Keratinocyte (primary cell): ENCODE measurements around the gene PHF14. TPM values are rescaled to one million over a fixed set of nuclear protein-coding genes. Genes with fewer than 3 reads are reported as not detected.

Experiments used
- DNase-seq: peaks from one replicate; pipeline ENCODE4 v3.0.0-alpha.2; 2011; ENCODE audit warnings: low read depth, missing footprints, low spot score
- FAIRE-seq: peaks from 2 replicates; lab custom pipeline; 2011; peaks lifted over from hg19 to GRCh38; lab: Jason Lieb, UNC
- H2AFZ ChIP-seq: 2 replicates; pipeline ENCODE4 v1.6.0; 2012; ENCODE audit warnings: low read length, control low read depth, inconsistent platforms; ENCODE audit not compliant: control insufficient read depth
- H3K27ac ChIP-seq: 2 replicates; pipeline ENCODE4 v1.5.1; 2011; ENCODE audit warnings: low read length; ENCODE audit not compliant: control insufficient read depth, insufficient read depth
- H3K27me3 ChIP-seq: 3 replicates; pipeline ENCODE4 v1.6.0; 2011; ENCODE audit warnings: low read length; ENCODE audit not compliant: control insufficient read depth, insufficient read depth; ENCODE audit errors: extremely low read depth
- H3K36me3 ChIP-seq, 2 experiments: 2 replicates in 1 of 2; 3 replicates in 1 of 2; pipeline ENCODE4 v1.5.1; 2011; ENCODE audit warnings: low read length in 2 of 2, mild to moderate bottlenecking in 1 of 2; ENCODE audit not compliant: control insufficient read depth in 2 of 2, insufficient read depth in 2 of 2; ENCODE audit errors: extremely low read depth in 1 of 2
- H3K4me1 ChIP-seq: 3 replicates; pipeline ENCODE4 v1.5.1; 2011; ENCODE audit warnings: low read length; ENCODE audit not compliant: control insufficient read depth, insufficient read depth; ENCODE audit errors: extremely low read depth
- H3K4me2 ChIP-seq: 3 replicates; pipeline ENCODE4 v1.6.0; 2011; ENCODE audit warnings: low read depth, low read length; ENCODE audit not compliant: control insufficient read depth, insufficient read depth; ENCODE audit errors: extremely low read depth
- H3K4me3 ChIP-seq, 3 experiments: fragments of 200-600 bp in 1 of 3; sonication (generic) in 1 of 3; 2 replicates in 2 of 3; 3 replicates in 1 of 3; pipeline ENCODE4 v1.5.1; 2011 to 2016; ENCODE audit warnings: low read length in 3 of 3, mild to moderate bottlenecking in 3 of 3, control low read depth in 2 of 3, inconsistent platforms in 1 of 3, low read depth in 1 of 3, mixed read lengths in 1 of 3, mixed run types in 1 of 3, moderate library complexity in 1 of 3; ENCODE audit not compliant: control insufficient read depth in 2 of 3, insufficient read depth in 2 of 3; ENCODE audit errors: extremely low read depth in 1 of 3
- H3K79me2 ChIP-seq: 2 replicates; pipeline ENCODE4 v1.6.0; 2012; ENCODE audit warnings: low read length; ENCODE audit not compliant: control insufficient read depth, insufficient read depth
- H3K9ac ChIP-seq: 3 replicates; pipeline ENCODE4 v1.6.0; 2011; ENCODE audit warnings: low read length; ENCODE audit not compliant: control insufficient read depth, insufficient read depth; ENCODE audit errors: extremely low read depth
- H3K9me1 ChIP-seq: 3 replicates; pipeline ENCODE4 v1.6.0; 2011; ENCODE audit warnings: low read length; ENCODE audit not compliant: control insufficient read depth, insufficient read depth; ENCODE audit errors: extremely low read depth
- H3K9me3 ChIP-seq: 2 replicates; pipeline ENCODE4 v1.5.1; 2012; ENCODE audit warnings: low read depth, low read length; ENCODE audit not compliant: control insufficient read depth
- H4K20me1 ChIP-seq: 3 replicates; pipeline ENCODE4 v1.6.0; 2011; ENCODE audit warnings: low read length; ENCODE audit not compliant: control insufficient read depth, insufficient read depth; ENCODE audit errors: extremely low read depth
- EZH2 ChIP-seq: IDR thresholded peaks from one replicate; pipeline ENCODE4 v1.6.1; 2012; ENCODE audit warnings: inconsistent platforms, mild to moderate bottlenecking, low read length, moderate library complexity
- dilution Hi-C: fragments of 300-500 bp; cut with MboI; formaldehyde crosslinking; loops from one replicate; pipeline ENCODE4 v1.7.0; 2020; ENCODE audit warnings: low sequenced_read_pairs; ENCODE audit not compliant: extremely low pct_ligation_motif_present
- polyA plus RNA-seq, 5 experiments: library from polyadenylated mRNA; depleted of rRNA in 3 of 5; stranded (reverse) in 3 of 5; stranded (forward) in 1 of 5; unstranded in 1 of 5; fragments of >200 nt; gene quantifications; 1 replicate in 1 of 5; 2 replicates in 3 of 5; 3 replicates in 1 of 5; pipeline versions ENCODE4 v1.2.1 to v1.2.3, GENCODE V29; 2011 to 2012; ENCODE audit warnings: missing spikeins in 2 of 5, low read depth in 1 of 5, low replicate concordance in 1 of 5
- TF ChIP-seq, protein P1 (sequence below), 3 experiments: IDR thresholded peaks in 1 of 3; conservative IDR thresholded peaks in 1 of 3; optimal IDR thresholded peaks in 1 of 3; 2 replicates in 2 of 3; 3 replicates in 1 of 3; pipeline versions ENCODE3 to v1.5.1; 2011; ENCODE audit warnings: low read length in 3 of 3, mild to moderate bottlenecking in 3 of 3, moderate library complexity in 2 of 3, control low read depth in 1 of 3, inconsistent platforms in 1 of 3; ENCODE audit not compliant: insufficient read depth in 2 of 3; ENCODE audit errors: extremely low read depth in 1 of 3

PHF14 gene
- polyA plus RNA-seq, 1 donor (not counting 4 experiments of a cell fraction or from before 2014, with no cell fraction given) = 16.9 TPM

DNA sequence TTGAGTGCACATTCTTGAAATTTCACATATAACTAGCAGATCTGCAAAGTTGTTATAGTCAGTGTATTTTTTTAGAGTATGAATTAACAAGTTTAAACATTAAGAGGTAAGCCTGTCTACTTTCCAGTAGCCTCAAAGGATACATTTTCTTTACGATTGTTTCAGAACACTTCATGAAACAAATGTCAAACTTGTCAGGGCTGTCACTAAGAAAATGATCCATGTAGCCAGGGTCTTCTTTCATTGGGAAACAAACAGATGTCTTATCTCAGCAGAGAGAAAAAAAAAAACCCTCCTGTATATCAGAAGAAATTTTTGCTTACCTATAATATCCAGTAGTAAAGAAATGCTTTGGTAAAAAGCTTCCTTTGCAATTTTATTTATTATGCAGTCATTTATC is 192.4 kb downstream of the PHF14 start:
- TF ChIP-seq, protein P1, sequence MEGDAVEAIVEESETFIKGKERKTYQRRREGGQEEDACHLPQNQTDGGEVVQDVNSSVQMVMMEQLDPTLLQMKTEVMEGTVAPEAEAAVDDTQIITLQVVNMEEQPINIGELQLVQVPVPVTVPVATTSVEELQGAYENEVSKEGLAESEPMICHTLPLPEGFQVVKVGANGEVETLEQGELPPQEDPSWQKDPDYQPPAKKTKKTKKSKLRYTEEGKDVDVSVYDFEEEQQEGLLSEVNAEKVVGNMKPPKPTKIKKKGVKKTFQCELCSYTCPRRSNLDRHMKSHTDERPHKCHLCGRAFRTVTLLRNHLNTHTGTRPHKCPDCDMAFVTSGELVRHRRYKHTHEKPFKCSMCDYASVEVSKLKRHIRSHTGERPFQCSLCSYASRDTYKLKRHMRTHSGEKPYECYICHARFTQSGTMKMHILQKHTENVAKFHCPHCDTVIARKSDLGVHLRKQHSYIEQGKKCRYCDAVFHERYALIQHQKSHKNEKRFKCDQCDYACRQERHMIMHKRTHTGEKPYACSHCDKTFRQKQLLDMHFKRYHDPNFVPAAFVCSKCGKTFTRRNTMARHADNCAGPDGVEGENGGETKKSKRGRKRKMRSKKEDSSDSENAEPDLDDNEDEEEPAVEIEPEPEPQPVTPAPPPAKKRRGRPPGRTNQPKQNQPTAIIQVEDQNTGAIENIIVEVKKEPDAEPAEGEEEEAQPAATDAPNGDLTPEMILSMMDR (optimal IDR thresholded peaks at IDR 0.05 in 1 of 3, IDR thresholded peaks at IDR 0.05 in 1 of 3, conservative IDR thresholded peaks at IDR 0.05 in 1 of 3; ENCODE audit: extremely low read depth in 1 of 3, insufficient read depth in 2 of 3, low read length in 3 of 3) = no peak
- Histone ChIP-seq H3K4me3 (no peak overlapping the region), H3K4me1 (no peaks in the 10 kb centered on the region)

DNA sequence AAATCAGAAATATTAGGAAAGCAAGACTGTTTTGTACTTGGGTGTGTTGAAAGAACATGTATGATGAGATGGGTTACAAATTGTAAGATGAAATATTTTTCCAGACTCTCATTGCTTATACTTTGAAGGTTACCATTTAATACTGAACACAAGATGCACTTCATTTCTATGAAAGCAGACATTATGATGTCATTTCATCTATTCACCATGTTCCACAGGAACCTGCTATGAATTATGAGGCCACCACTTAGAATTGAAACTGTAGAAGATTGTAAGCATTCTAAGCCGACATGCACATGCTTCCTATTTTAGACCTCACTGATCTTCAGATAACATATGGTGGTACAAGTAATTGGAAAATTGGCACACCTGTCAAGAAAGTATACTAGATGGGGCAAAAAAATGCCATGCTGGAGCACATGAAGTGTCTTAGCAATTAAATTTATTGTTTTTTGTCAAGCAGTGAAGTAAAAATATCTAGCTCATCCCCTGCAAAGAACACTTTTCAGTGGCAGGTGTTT is 195.0 kb downstream of the PHF14 start:
- FAIRE-seq = no peak
- H3K27ac ChIP-seq = no peak overlapping the region

More for the DNA sequence above, 192.4 kb downstream of the PHF14 start:
- Histone ChIP-seq H4K20me1 (no peaks in the 10 kb centered on the region), H3K9ac (no peak overlapping the region), H3K27ac (no peak overlapping the region), H3K9me3 (no peaks in the 10 kb centered on the region), H3K36me3 (no peaks in the 10 kb centered on the region), H2AFZ (no peak overlapping the region), H3K27me3 (no peaks in the 10 kb centered on the region), H3K79me2 (no peaks in the 10 kb centered on the region), H3K9me1 (no peaks in the 10 kb centered on the region), H3K4me2 (no peak overlapping the region)
- FAIRE-seq (no peak), DNase-seq (no peak)
- dilution Hi-C loops = no loop called here

More for the DNA sequence above, 195.0 kb downstream of the PHF14 start:
- Histone ChIP-seq H3K36me3 (no peaks in the 10 kb centered on the region), H3K4me1 (no peaks in the 10 kb centered on the region), H4K20me1 (no peaks in the 10 kb centered on the region), H3K4me2 (no peak overlapping the region), H3K9me3 (no peaks in the 10 kb centered on the region), H3K27me3 (no peaks in the 10 kb centered on the region), H3K4me3 (no peak overlapping the region), H2AFZ (no peak overlapping the region), H3K9me1 (no peaks in the 10 kb centered on the region), H3K9ac (no peak overlapping the region), H3K79me2 (no peaks in the 10 kb centered on the region)
- TF ChIP-seq EZH2 = no peak
- TF ChIP-seq, protein P1 (optimal IDR thresholded peaks at IDR 0.05 in 1 of 3, IDR thresholded peaks at IDR 0.05 in 1 of 3, conservative IDR thresholded peaks at IDR 0.05 in 1 of 3; ENCODE audit: extremely low read depth in 1 of 3, insufficient read depth in 2 of 3, low read length in 3 of 3) = no peak
- dilution Hi-C loops = no loop called here
- no peak for DNase-seq
